HepG2 (cell line): Measurements from ENCODE around the gene PELI1. TPM values are rescaled to one million over a fixed set of nuclear protein-coding genes. Genes with fewer than 3 reads are reported as not detected.

Experiments used
- BORCS8-MEF2B ChIP-seq: sonication (generic); formaldehyde crosslinking; IDR thresholded peaks from 2 replicates; pipeline ENCODE4 v1.8.0; 2022; ENCODE audit warnings: mild to moderate bottlenecking, missing genetic modification reagents
- CBX5 ChIP-seq: sonication (generic); formaldehyde crosslinking; IDR thresholded peaks from 2 replicates; pipeline ENCODE4 v1.4.0; 2020; ENCODE audit warnings: missing genetic modification reagents, borderline replicate concordance
- FOXM1 ChIP-seq: sonication (generic); formaldehyde crosslinking; IDR thresholded peaks from 2 replicates; pipeline ENCODE4 v1.5.0; 2020; ENCODE audit warnings: missing genetic modification reagents
- GLI4 ChIP-seq: sonication (generic); formaldehyde crosslinking; IDR thresholded peaks from 2 replicates; pipeline ENCODE4 v1.5.1; 2020; ENCODE audit warnings: missing genetic modification reagents, mild to moderate bottlenecking, moderate library complexity, borderline replicate concordance
- HOXD1 ChIP-seq: sonication (generic); formaldehyde crosslinking; IDR thresholded peaks from 2 replicates; pipeline ENCODE4 v1.5.0; 2020; ENCODE audit warnings: missing genetic modification reagents
- KMT2B ChIP-seq: IDR thresholded peaks from 2 replicates; pipeline ENCODE4 v1.6.1; 2016; ENCODE audit warnings: missing genetic modification reagents, missing compliant biosample characterization
- MIXL1 ChIP-seq: IDR thresholded peaks from 2 replicates; pipeline ENCODE4 v1.6.1; 2016
- POGZ ChIP-seq: sonication (generic); formaldehyde crosslinking; IDR thresholded peaks from 2 replicates; pipeline ENCODE4 v1.4.0; 2020; ENCODE audit warnings: mild to moderate bottlenecking, missing genetic modification reagents
- RAD21 ChIP-seq: fragments of 450-650 bp; formaldehyde crosslinking; IDR thresholded peaks from 2 replicates; pipeline ENCODE4 v1.5.0; 2020; ENCODE audit warnings: mild to moderate bottlenecking
- TBX2 ChIP-seq: sonication (generic); formaldehyde crosslinking; IDR thresholded peaks from 2 replicates; pipeline ENCODE4 v1.5.0; 2020; ENCODE audit warnings: missing genetic modification reagents, mild to moderate bottlenecking, borderline replicate concordance
- ZNF17 ChIP-seq: sonication (generic); formaldehyde crosslinking; IDR thresholded peaks from 2 replicates; pipeline ENCODE4 v1.5.0; 2020; ENCODE audit warnings: mild to moderate bottlenecking, missing genetic modification reagents
- ZNF768 ChIP-seq: sonication (generic); formaldehyde crosslinking; IDR thresholded peaks from 2 replicates; pipeline ENCODE4 v1.4.0; 2020; ENCODE audit warnings: missing genetic modification reagents
- polyA plus RNA-seq, 8 experiments: library from polyadenylated mRNA; depleted of rRNA in 3 of 8; stranded (reverse) in 7 of 8; unstranded in 1 of 8; fragments of >200 nt; fragmentation: Illumina TruSeq in 4 of 8; extraction: Trizol in 4 of 8; gene quantifications; 2 replicates each; pipeline versions ENCODE4 v1.2.1 to v1.2.3, GENCODE V29; 2011 to 2016; ENCODE audit warnings: low read depth in 4 of 8, missing spikeins in 1 of 8, mixed read lengths in 1 of 8; ENCODE audit not compliant: insufficient read depth in 1 of 8
- total RNA-seq, 5 experiments: library from RNA; depleted of rRNA; stranded (reverse); fragments of >200 nt; fragmentation: Illumina TruSeq; extraction: Trizol; gene quantifications; 2 replicates each; pipeline ENCODE4 v1.2.3, GENCODE V29; 2016; ENCODE audit warnings: low read depth in 1 of 5
- TF ChIP-seq, protein P1 (sequence below), 2 experiments: sonication (generic) in 1 of 2; formaldehyde crosslinking in 1 of 2; IDR thresholded peaks; 2 replicates each; pipeline versions ENCODE4 v1.6.1 to v1.9.0; 2014 to 2022; ENCODE audit warnings: antibody characterized with exemption in 1 of 2, borderline replicate concordance in 1 of 2, inconsistent platforms in 1 of 2, low read depth in 1 of 2, missing genetic modification reagents in 1 of 2
- TF ChIP-seq, protein P2 (sequence below): sonication (generic); formaldehyde crosslinking; IDR thresholded peaks from 2 replicates; pipeline ENCODE4 v1.8.0; 2022; ENCODE audit warnings: missing genetic modification reagents, mild to moderate bottlenecking, borderline replicate concordance
- TF ChIP-seq, protein P3 (sequence below): sonication (generic); formaldehyde crosslinking; IDR thresholded peaks from 2 replicates; pipeline ENCODE4 v1.5.0; 2020; ENCODE audit warnings: mild to moderate bottlenecking, missing genetic modification reagents, borderline replicate concordance
- TF ChIP-seq, protein P4 (sequence below): sonication (generic); formaldehyde crosslinking; IDR thresholded peaks from 2 replicates; pipeline ENCODE4 v1.5.1; 2020; ENCODE audit warnings: missing genetic modification reagents, mild to moderate bottlenecking, borderline replicate concordance

Gene PELI1
- total and polyA plus RNA-seq, 2 of the 13 experiments (the other 11 are each of a cell fraction or from before 2014, with no cell fraction given): 12.5 to 16.2 TPM

DNA sequence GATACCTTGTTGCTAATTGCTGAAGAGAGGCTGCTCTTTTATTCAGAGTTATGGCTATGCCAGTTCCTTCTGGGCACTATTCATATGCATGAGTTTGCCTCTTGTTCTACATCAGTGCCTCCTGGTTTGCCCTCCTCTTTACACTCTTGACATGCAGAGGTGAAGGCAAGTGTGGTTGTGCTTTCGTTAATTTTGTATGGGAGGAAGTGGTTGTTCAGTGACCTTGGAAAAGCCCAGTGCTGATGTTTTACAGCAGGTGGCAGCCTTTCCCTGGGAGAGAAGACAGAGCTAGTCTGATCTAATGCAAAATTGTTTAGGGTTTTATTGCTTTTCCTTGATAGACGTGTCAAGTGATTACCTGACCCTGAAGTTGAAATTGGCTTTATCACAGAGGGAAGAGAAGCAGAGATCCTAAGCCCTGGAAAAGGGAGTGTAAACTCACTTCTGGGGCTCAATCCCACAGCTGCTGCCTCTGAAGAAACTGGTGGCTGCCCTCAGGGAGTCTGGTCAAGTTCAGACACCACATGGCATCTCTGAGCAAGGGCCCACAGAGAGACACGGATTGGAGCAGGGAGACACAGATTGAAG lies 94.5 kb downstream of the PELI1 start (continued):
- TF ChIP-seq, protein P1, sequence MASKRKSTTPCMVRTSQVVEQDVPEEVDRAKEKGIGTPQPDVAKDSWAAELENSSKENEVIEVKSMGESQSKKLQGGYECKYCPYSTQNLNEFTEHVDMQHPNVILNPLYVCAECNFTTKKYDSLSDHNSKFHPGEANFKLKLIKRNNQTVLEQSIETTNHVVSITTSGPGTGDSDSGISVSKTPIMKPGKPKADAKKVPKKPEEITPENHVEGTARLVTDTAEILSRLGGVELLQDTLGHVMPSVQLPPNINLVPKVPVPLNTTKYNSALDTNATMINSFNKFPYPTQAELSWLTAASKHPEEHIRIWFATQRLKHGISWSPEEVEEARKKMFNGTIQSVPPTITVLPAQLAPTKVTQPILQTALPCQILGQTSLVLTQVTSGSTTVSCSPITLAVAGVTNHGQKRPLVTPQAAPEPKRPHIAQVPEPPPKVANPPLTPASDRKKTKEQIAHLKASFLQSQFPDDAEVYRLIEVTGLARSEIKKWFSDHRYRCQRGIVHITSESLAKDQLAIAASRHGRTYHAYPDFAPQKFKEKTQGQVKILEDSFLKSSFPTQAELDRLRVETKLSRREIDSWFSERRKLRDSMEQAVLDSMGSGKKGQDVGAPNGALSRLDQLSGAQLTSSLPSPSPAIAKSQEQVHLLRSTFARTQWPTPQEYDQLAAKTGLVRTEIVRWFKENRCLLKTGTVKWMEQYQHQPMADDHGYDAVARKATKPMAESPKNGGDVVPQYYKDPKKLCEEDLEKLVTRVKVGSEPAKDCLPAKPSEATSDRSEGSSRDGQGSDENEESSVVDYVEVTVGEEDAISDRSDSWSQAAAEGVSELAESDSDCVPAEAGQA (IDR thresholded peaks at IDR 0.05; ENCODE audit: low read depth): no peak
- TF ChIP-seq, protein P1 (CRISPR knock-in tag; IDR thresholded peaks at IDR 0.05; ENCODE audit: borderline replicate concordance): no peak
- TF ChIP-seq, protein P2, sequence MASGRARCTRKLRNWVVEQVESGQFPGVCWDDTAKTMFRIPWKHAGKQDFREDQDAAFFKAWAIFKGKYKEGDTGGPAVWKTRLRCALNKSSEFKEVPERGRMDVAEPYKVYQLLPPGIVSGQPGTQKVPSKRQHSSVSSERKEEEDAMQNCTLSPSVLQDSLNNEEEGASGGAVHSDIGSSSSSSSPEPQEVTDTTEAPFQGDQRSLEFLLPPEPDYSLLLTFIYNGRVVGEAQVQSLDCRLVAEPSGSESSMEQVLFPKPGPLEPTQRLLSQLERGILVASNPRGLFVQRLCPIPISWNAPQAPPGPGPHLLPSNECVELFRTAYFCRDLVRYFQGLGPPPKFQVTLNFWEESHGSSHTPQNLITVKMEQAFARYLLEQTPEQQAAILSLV (CRISPR knock-in tag): no peak
- TF ChIP-seq ZNF17 (no peak), MIXL1 (peak; percentile 76), TBX2 (CRISPR knock-in tag) (peak; percentile 62; the same call in 1 of the 2 replicates), RAD21 (CRISPR knock-in tag) (peak; percentile 95), GLI4 (CRISPR knock-in tag) (peak; percentile 88; the same call in 1 of the 2 replicates), KMT2B (CRISPR knock-in tag) (no peak; the same call in 1 of the 2 replicates), CBX5 (CRISPR knock-in tag) (no peak), POGZ (CRISPR knock-in tag) (0 out of 2 replicates have a peak, but pooled peaks have one; percentile 40), BORCS8-MEF2B (0 out of 2 replicates have a peak, but pooled peaks have one; percentile 44), ZNF768 (CRISPR knock-in tag) (no peak), FOXM1 (CRISPR knock-in tag) (no peak), HOXD1 (no peak)
- TF ChIP-seq, protein P3, sequence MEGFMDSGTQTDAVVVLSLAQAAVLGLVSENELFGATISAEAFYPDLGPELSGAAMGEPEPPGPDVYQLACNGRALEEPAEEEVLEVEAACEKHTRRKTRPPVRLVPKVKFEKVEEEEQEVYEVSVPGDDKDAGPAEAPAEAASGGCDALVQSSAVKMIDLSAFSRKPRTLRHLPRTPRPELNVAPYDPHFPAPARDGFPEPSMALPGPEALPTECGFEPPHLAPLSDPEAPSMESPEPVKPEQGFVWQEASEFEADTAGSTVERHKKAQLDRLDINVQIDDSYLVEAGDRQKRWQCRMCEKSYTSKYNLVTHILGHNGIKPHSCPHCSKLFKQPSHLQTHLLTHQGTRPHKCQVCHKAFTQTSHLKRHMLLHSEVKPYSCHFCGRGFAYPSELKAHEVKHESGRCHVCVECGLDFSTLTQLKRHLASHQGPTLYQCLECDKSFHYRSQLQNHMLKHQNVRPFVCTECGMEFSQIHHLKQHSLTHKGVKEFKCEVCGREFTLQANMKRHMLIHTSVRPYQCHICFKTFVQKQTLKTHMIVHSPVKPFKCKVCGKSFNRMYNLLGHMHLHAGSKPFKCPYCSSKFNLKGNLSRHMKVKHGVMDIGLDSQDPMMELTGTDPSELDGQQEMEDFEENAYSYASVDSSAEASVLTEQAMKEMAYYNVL (CRISPR knock-in tag): no peak
- TF ChIP-seq, protein P4, sequence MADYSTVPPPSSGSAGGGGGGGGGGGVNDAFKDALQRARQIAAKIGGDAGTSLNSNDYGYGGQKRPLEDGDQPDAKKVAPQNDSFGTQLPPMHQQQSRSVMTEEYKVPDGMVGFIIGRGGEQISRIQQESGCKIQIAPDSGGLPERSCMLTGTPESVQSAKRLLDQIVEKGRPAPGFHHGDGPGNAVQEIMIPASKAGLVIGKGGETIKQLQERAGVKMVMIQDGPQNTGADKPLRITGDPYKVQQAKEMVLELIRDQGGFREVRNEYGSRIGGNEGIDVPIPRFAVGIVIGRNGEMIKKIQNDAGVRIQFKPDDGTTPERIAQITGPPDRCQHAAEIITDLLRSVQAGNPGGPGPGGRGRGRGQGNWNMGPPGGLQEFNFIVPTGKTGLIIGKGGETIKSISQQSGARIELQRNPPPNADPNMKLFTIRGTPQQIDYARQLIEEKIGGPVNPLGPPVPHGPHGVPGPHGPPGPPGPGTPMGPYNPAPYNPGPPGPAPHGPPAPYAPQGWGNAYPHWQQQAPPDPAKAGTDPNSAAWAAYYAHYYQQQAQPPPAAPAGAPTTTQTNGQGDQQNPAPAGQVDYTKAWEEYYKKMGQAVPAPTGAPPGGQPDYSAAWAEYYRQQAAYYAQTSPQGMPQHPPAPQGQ (CRISPR knock-in tag): no peak
